Tibial nerve (tissue), 4 donors: ENCODE results near the gene RBBP7.

Experiments
- EP300 ChIP-seq, 2 donors: sonication (generic); formaldehyde crosslinking; IDR thresholded peaks; one replicate each; pipeline ENCODE4 v1.6.1; 2017; ENCODE audit warnings: antibody characterized with exemption in 2 of 2, mild to moderate bottlenecking in 1 of 2
- POLR2A ChIP-seq, 2 donors: fragments of 450-650 bp; IDR thresholded peaks; one replicate each; pipeline ENCODE4 v1.6.1; 2017; ENCODE audit warnings: antibody characterized with exemption in 2 of 2, mild to moderate bottlenecking in 2 of 2, moderate library complexity in 2 of 2
- TF ChIP-seq, protein P1 (sequence below), 5 experiments: fragments of 200-600 bp in 3 of 5; fragments of 450-650 bp in 2 of 5; sonication (generic) in 3 of 5; IDR thresholded peaks; one replicate each; pipeline ENCODE4 v1.5.1; 2016 to 2019; ENCODE audit warnings: antibody characterized with exemption in 5 of 5, mild to moderate bottlenecking in 3 of 5, moderate library complexity in 2 of 5

- no peak for TF ChIP-seq POLR2A (IDR thresholded peaks at IDR 0.05)
- TF ChIP-seq, protein P1, sequence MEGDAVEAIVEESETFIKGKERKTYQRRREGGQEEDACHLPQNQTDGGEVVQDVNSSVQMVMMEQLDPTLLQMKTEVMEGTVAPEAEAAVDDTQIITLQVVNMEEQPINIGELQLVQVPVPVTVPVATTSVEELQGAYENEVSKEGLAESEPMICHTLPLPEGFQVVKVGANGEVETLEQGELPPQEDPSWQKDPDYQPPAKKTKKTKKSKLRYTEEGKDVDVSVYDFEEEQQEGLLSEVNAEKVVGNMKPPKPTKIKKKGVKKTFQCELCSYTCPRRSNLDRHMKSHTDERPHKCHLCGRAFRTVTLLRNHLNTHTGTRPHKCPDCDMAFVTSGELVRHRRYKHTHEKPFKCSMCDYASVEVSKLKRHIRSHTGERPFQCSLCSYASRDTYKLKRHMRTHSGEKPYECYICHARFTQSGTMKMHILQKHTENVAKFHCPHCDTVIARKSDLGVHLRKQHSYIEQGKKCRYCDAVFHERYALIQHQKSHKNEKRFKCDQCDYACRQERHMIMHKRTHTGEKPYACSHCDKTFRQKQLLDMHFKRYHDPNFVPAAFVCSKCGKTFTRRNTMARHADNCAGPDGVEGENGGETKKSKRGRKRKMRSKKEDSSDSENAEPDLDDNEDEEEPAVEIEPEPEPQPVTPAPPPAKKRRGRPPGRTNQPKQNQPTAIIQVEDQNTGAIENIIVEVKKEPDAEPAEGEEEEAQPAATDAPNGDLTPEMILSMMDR (IDR thresholded peaks at IDR 0.05) = no peak
- no peak for TF ChIP-seq EP300 (IDR thresholded peaks at IDR 0.05)
Measured at GRCh38 chrX:16862829-16863228, 7.3 kb downstream of the RBBP7 start.
